KMS-11 (cell line): Measurements from ENCODE around the gene ASH1L.

Experiments used
- H2AFZ ChIP-seq: fragments of 200-600 bp; sonication (generic); 2 replicates; pipeline ENCODE4 v1.6.1; 2016; ENCODE audit warnings: antibody characterized with exemption, mixed run types, low read depth
- H3K27ac ChIP-seq: fragments of 200-600 bp; sonication (generic); 2 replicates; pipeline ENCODE4 v1.6.1; 2016; ENCODE audit warnings: mild to moderate bottlenecking, mixed run types
- H3K27me3 ChIP-seq: fragments of 200-600 bp; sonication (generic); 2 replicates; pipeline ENCODE4 v1.6.1; 2017; ENCODE audit warnings: mild to moderate bottlenecking, low read depth, mixed run types, moderate library complexity; ENCODE audit not compliant: insufficient read depth
- H3K36me3 ChIP-seq: fragments of 200-600 bp; sonication (generic); 2 replicates; pipeline ENCODE4 v1.6.1; 2017; ENCODE audit warnings: mild to moderate bottlenecking, mixed run types; ENCODE audit not compliant: insufficient read depth
- H3K4me1 ChIP-seq: fragments of 200-600 bp; sonication (generic); 2 replicates; pipeline ENCODE4 v1.6.1; 2016; ENCODE audit warnings: mild to moderate bottlenecking, low read depth, mixed run types; ENCODE audit not compliant: poor library complexity, severe bottlenecking
- H3K4me2 ChIP-seq: fragments of 200-600 bp; sonication (generic); 2 replicates; pipeline ENCODE4 v1.7.0; 2016; ENCODE audit warnings: mild to moderate bottlenecking, mixed run types
- H3K4me3 ChIP-seq: fragments of 200-600 bp; sonication (generic); IDR thresholded peaks from 2 replicates; pipeline ENCODE4 v1.6.1; 2017; ENCODE audit warnings: low read depth, low read length, mixed read lengths; ENCODE audit not compliant: insufficient read depth
- H3K79me2 ChIP-seq: fragments of 200-600 bp; sonication (generic); 2 replicates; pipeline ENCODE4 v1.6.1; 2016; ENCODE audit warnings: low read depth, mixed run types; ENCODE audit not compliant: insufficient read depth
- H3K9ac ChIP-seq: fragments of 200-600 bp; sonication (generic); 2 replicates; pipeline ENCODE4 v1.6.1; 2016; ENCODE audit warnings: mild to moderate bottlenecking, mixed run types
- H4K20me1 ChIP-seq: fragments of 200-600 bp; sonication (generic); 2 replicates; pipeline ENCODE4 v1.6.1; 2016; ENCODE audit warnings: mild to moderate bottlenecking, mixed run types; ENCODE audit not compliant: insufficient read depth
- CTCF ChIP-seq: fragments of 200-600 bp; sonication (generic); conservative IDR thresholded peaks from 2 replicates; pipeline ENCODE4 v1.6.1; 2017; ENCODE audit warnings: low read depth, mild to moderate bottlenecking, antibody characterized with exemption, low read length, moderate library complexity, mixed read lengths

Gene ASH1L

DNA sequence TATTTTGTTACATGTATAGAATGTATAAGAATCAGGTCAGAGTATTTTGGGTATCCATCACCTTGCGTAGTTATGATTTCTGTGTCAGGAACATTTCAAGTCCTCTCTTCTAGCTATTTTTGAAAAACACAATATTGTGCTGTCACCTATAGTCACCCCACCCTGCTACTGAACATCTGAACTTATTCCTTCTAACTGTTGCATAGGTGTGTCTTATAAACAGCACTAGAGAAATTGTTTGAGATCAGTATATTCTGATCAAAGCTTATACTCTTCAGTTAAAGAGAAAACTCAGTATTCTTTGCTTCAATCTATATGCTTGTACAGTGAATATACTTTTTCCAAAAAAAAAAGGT lies 96.0 kb downstream of the ASH1L start:
- H3K4me2 ChIP-seq, result peak overlapping the region; percentile 80
- peaks cover 84% of the 10 kb centered on the region for H3K79me2 ChIP-seq
- no peak for TF ChIP-seq CTCF
- peak overlapping the region; percentile 82 for H3K27ac ChIP-seq
- H4K20me1 ChIP-seq, result no peaks in the 10 kb centered on the region
- H3K4me1 ChIP-seq, result peaks cover 79% of the 10 kb centered on the region
- no peaks in the 10 kb centered on the region for H3K27me3 ChIP-seq
- H3K36me3 ChIP-seq, result peaks cover 5% of the 10 kb centered on the region; the same call in 1 of the 2 replicates
- H3K4me3 ChIP-seq, result peak overlapping the region; percentile 63
- H3K9ac ChIP-seq, result peak overlapping the region; percentile 47
- H2AFZ ChIP-seq, result no peak overlapping the region

DNA sequence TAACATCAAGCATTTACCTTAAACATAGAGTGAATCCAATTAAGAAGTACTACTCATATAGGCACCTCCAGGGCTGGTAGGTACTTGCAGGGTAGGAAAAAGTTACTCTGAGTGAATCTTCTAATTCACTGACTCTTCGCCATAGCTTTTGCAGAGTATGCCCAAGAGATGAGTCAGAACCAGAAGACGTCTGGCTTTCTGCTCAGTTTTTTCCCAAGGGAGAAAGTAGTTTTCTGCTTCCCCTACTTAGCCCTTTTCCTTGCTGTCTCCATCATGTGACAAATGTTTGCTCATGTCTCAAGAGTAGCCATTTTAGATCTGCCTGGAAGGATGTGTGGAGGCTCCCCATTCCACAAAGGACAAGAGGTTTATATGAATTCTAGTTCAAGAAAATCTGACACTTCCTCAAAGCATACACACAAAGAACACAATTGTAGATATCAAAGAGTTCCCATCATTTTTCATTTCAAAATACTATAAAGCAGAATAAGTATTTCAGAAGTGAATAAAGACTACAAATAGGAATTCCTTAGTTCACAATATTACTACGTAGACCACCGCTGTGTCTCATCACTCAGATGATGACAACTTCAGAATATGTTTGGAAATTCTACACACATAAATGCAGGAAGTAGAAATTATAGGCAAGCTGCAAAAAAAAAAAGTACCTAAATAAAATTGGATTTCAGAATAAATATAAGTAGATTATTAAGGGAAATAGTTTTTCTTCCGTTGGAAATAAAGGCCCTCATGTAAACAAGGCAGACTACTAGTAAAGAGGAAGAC lies 98.5 kb downstream of the ASH1L start:
- Histone ChIP-seq H3K4me3 (no peak overlapping the region), H3K27ac (no peak overlapping the region), H3K79me2 (peaks cover 59% of the 10 kb centered on the region), H3K9ac (no peak overlapping the region), H4K20me1 (no peaks in the 10 kb centered on the region), H3K27me3 (no peaks in the 10 kb centered on the region), H2AFZ (no peak overlapping the region), H3K4me2 (peak overlapping the region; percentile 80; the same call in 1 of the 2 replicates), H3K4me1 (peaks cover 64% of the 10 kb centered on the region), H3K36me3 (no peaks in the 10 kb centered on the region; the same call in 1 of the 2 replicates)
- TF ChIP-seq CTCF, result no peak

DNA sequence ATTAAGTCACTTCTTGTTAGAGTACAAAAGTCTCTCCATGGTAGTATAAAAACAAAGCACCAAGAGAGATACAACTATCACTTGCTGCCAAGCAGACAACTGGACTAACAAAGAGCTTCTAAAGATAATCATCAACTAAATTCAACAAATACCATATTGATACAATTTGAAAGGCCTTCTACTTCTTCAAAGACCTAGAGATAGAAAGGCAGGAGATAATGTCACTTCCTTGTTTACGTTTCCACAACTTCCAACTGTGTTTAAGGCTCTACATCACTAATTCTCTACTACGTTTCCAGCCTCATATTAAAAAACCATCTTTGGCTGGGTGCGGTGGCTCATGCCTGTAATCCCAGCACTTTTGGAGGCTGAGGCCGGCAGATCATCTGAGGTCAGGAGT lies 104.5 kb downstream of the ASH1L start:
- Histone ChIP-seq H3K4me1 (peaks cover 47% of the 10 kb centered on the region), H3K4me3 (peak overlapping the region; percentile 2), H3K4me2 (no peak overlapping the region), H3K79me2 (peaks cover 6% of the 10 kb centered on the region; the same call in 1 of the 2 replicates), H3K27me3 (no peaks in the 10 kb centered on the region), H3K27ac (no peak overlapping the region), H3K36me3 (no peaks in the 10 kb centered on the region; the same call in none of the 2 replicates), H2AFZ (no peak overlapping the region), H3K9ac (no peak overlapping the region), H4K20me1 (no peaks in the 10 kb centered on the region)
- TF ChIP-seq CTCF, result no peak

- no peak overlapping the region for H2AFZ ChIP-seq
- H3K36me3 ChIP-seq, result no peaks in the 10 kb centered on the region; the same call in none of the 2 replicates
- no peak overlapping the region for H3K4me3 ChIP-seq
- H3K4me2 ChIP-seq, result peak overlapping the region; percentile 11
- H3K79me2 ChIP-seq, result no peaks in the 10 kb centered on the region; the same call in 1 of the 2 replicates
- H3K4me1 ChIP-seq, result peaks cover 47% of the 10 kb centered on the region
- no peaks in the 10 kb centered on the region for H4K20me1 ChIP-seq
- no peaks in the 10 kb centered on the region for H3K27me3 ChIP-seq
- H3K9ac ChIP-seq, result no peak overlapping the region
- no peak for TF ChIP-seq CTCF
- H3K27ac ChIP-seq, result no peak overlapping the region
Measured at GRCh38 chr1:155457266-155457665, 105.3 kb downstream of the ASH1L start.
